PC-3 (cell line): Measurements from ENCODE around the gene TRIM51G.
"Not testable (repeated sequence)": the region's sequence is repeated elsewhere in the genome, so short reads cannot be mapped to it uniquely, and the experiment has no call there.

Experiments
- EZH2 ChIP-seq: fragments of 300-600 bp; sonication (generic); IDR thresholded peaks from one replicate; pipeline ENCODE4 v1.6.1; 2017; ENCODE audit warnings: antibody characterized with exemption, mild to moderate bottlenecking, low read length; ENCODE audit not compliant: unreplicated experiment
- EZH2phosphoT487 ChIP-seq: fragments of 300-600 bp; sonication (generic); IDR thresholded peaks from 2 replicates; pipeline ENCODE4 v1.6.1; 2018; ENCODE audit warnings: mild to moderate bottlenecking, antibody characterized with exemption, low read length, borderline replicate concordance
- TF ChIP-seq, protein P1 (sequence below): fragments of 300-600 bp; sonication (generic); conservative IDR thresholded peaks from 2 replicates; pipeline ENCODE4 v1.5.1; 2017; ENCODE audit warnings: antibody characterized with exemption, low read depth, mild to moderate bottlenecking, low read length

DNA sequence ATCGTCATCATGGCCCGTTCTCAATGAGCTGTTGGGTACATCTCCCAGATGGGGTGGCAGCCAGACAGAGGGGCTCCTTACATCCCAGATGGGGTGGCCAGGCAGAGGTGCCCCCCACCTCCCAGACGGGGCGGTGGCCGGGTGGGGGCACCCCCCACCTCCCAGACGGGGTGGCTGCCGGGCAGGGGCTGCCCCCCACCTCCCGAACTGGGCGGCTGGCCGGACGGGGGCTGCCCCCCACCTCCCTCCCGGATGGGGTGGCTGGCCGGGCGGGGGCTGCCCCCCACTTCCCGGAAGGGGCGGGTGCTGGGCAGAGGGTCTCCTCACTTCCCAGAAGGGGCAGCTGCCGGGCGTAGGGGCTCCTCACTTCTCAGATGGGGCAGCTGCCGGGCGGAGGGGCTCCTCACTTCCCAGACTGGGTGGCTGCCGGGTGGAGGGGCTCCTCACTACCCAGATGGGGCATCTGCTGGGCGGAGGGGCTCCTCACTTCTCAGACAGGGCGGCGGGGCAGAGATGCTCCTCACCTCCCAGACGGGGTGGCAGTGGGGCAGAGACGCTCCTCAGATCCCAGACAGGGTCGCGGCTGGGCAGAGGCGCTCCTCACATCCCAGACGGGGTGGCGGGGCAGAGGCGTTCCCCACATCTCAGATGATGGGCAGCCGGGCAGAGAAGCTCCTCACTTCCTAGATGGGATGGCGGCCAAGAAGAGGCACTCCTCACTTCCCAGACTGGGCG, 28.2 kb downstream of the TRIM51G start:
- TF ChIP-seq, protein P1, sequence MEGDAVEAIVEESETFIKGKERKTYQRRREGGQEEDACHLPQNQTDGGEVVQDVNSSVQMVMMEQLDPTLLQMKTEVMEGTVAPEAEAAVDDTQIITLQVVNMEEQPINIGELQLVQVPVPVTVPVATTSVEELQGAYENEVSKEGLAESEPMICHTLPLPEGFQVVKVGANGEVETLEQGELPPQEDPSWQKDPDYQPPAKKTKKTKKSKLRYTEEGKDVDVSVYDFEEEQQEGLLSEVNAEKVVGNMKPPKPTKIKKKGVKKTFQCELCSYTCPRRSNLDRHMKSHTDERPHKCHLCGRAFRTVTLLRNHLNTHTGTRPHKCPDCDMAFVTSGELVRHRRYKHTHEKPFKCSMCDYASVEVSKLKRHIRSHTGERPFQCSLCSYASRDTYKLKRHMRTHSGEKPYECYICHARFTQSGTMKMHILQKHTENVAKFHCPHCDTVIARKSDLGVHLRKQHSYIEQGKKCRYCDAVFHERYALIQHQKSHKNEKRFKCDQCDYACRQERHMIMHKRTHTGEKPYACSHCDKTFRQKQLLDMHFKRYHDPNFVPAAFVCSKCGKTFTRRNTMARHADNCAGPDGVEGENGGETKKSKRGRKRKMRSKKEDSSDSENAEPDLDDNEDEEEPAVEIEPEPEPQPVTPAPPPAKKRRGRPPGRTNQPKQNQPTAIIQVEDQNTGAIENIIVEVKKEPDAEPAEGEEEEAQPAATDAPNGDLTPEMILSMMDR, result not testable (repeated sequence)
- TF ChIP-seq EZH2phosphoT487, EZH2: not testable (repeated sequence)
